Esophagus muscularis mucosa (tissue), 4 donors: Measurements from ENCODE around the gene LRP5. TPM values are rescaled to one million over a fixed set of nuclear protein-coding genes. Genes with fewer than 3 reads are reported as not detected.
A peak's percentile ranks its signal among the peaks of the same experiment; 100 is the strongest.

Experiments used
- DNase-seq: peaks from one replicate; pipeline ENCODE4 v3.0.0-alpha.2; 2017; ENCODE audit errors: extremely low spot score
- H3K27ac ChIP-seq, 4 donors: fragments of 200-600 bp; sonication (generic); replicated peaks in 1 of 4; 1 replicate in 3 of 4; 2 replicates in 1 of 4; pipeline ENCODE4 v1.5.1; 2016 to 2019; ENCODE audit warnings: mild to moderate bottlenecking in 1 of 4
- H3K27me3 ChIP-seq, 4 donors: fragments of 200-600 bp; sonication (generic); one replicate each; pipeline versions ENCODE4 v1.5.1 to v1.6.0; 2016 to 2019
- H3K36me3 ChIP-seq, 4 donors: fragments of 200-600 bp; sonication (generic); one replicate each; pipeline ENCODE4 v1.5.1; 2016 to 2019
- H3K4me1 ChIP-seq, 4 donors: fragments of 200-600 bp; sonication (generic); one replicate each; pipeline ENCODE4 v1.5.1; 2016 to 2019
- H3K4me3 ChIP-seq, 4 donors: fragments of 200-600 bp; sonication (generic); 1 replicate in 2 of 4; 2 replicates in 2 of 4; pipeline ENCODE4 v1.5.1; 2016 to 2019; ENCODE audit warnings: mild to moderate bottlenecking in 4 of 4, moderate library complexity in 1 of 4
- H3K9me3 ChIP-seq, 4 donors: fragments of 200-600 bp; sonication (generic); 1 replicate in 3 of 4; 2 replicates in 1 of 4; pipeline ENCODE4 v1.5.1; 2016 to 2019
- CTCF ChIP-seq, 3 experiments: fragments of 200-600 bp in 2 of 3; fragments of 450-650 bp in 1 of 3; sonication (generic) in 2 of 3; IDR thresholded peaks; one replicate each; pipeline ENCODE4 v1.5.1; 2017 to 2019; ENCODE audit warnings: antibody characterized with exemption in 3 of 3, mild to moderate bottlenecking in 2 of 3, moderate library complexity in 1 of 3
- EP300 ChIP-seq: sonication (generic); formaldehyde crosslinking; IDR thresholded peaks from one replicate; pipeline ENCODE4 v1.6.1; 2017; ENCODE audit warnings: antibody characterized with exemption
- POLR2A ChIP-seq: fragments of 450-650 bp; IDR thresholded peaks from one replicate; pipeline ENCODE4 v1.6.1; 2017; ENCODE audit warnings: antibody characterized with exemption, moderate library complexity, mild to moderate bottlenecking, low read depth
- POLR2AphosphoS5 ChIP-seq, 2 donors: sonication (generic); formaldehyde crosslinking; IDR thresholded peaks; one replicate each; pipeline ENCODE4 v1.6.1; 2017; ENCODE audit warnings: antibody characterized with exemption in 2 of 2
- WGBS: methylation state at CpG from one replicate; pipeline ENCODE4 v1.1.5; 2018; 5-methylcytosine and 5-hydroxymethylcytosine counted together
- intact Hi-C: fragments of 100-400 bp; cut with DNase I; formaldehyde crosslinking; loops from one replicate; pipeline ENCODE4 v1.15.1; 2023
- total RNA-seq, 4 donors: library from RNA; depleted of rRNA; stranded (reverse); fragments of >200 nt; gene quantifications; one replicate each; pipeline versions ENCODE4 v1.1.0 to v1.2.1, GENCODE V29; 2016

The LRP5 gene
- total RNA-seq, 4 donors from 2014 or later, result 34.0 to 78.4 (median 56.2) TPM

- Histone ChIP-seq H3K27me3 (no peaks in the 10 kb centered on the region), H3K27ac (peak overlapping the region in 1 of 4 donors; percentile 66), H3K9me3 (peaks cover 0 to 3% (median 0%) of the 10 kb centered on the region in 4 donors), H3K4me1 (peaks cover 51 to 97% (median 90%) of the 10 kb centered on the region in 4 donors), H3K36me3 (peaks cover 0 to 18% (median 2%) of the 10 kb centered on the region in 4 donors), H3K4me3 (no peak overlapping the region)
- TF ChIP-seq EP300, result no peak
- no peak for TF ChIP-seq POLR2A
- no peak for TF ChIP-seq CTCF (IDR thresholded peaks at IDR 0.05)
- no peak for TF ChIP-seq POLR2AphosphoS5 (IDR thresholded peaks at IDR 0.05)
- DNase-seq, result no peak
- intact Hi-C loops, result no loop called here
- WGBS, result 97% methylated on average over 24 of the region's 32 CpGs
Observed at GRCh38 chr11:68347841-68348240, 35.5 kb downstream of the LRP5 start.

- H3K27ac ChIP-seq, result peak overlapping the region; percentile 92 to 97 (median 93)
- no peak overlapping the region for H3K4me3 ChIP-seq
- WGBS, result 77% methylated on average over 15 of the region's 15 CpGs
- peaks cover 0 to 3% (median 0%) of the 10 kb centered on the region in 4 donors for H3K9me3 ChIP-seq
- no peak for TF ChIP-seq EP300
- no peak for TF ChIP-seq POLR2A
- no peak for TF ChIP-seq POLR2AphosphoS5 (IDR thresholded peaks at IDR 0.05)
- TF ChIP-seq CTCF (IDR thresholded peaks at IDR 0.05), result no peak
- peaks cover 0 to 18% (median 2%) of the 10 kb centered on the region in 4 donors for H3K36me3 ChIP-seq
- intact Hi-C loops, result no loop called here
- peaks cover 53 to 98% (median 90%) of the 10 kb centered on the region in 4 donors for H3K4me1 ChIP-seq
- no peaks in the 10 kb centered on the region for H3K27me3 ChIP-seq
- DNase-seq, result no peak
Observed at GRCh38 chr11:68349461-68350249, 37.3 kb downstream of the LRP5 start.

GRCh38 chr11:68350759-68351449, 38.5 kb downstream of the LRP5 start:
- Histone ChIP-seq H3K27ac (peak overlapping the region; percentile 92 to 97 (median 93)), H3K4me1 (peaks cover 57 to 99% (median 95%) of the 10 kb centered on the region in 4 donors)
- intact Hi-C loops, result no loop called here

More at GRCh38 chr11:68350759-68351449, 38.5 kb downstream of the LRP5 start:
- TF ChIP-seq POLR2AphosphoS5 (IDR thresholded peaks at IDR 0.05), result no peak
- TF ChIP-seq CTCF (IDR thresholded peaks at IDR 0.05), result no peak
- TF ChIP-seq EP300, result no peak
- TF ChIP-seq POLR2A, result no peak
- Histone ChIP-seq H3K9me3 (no peaks in the 10 kb centered on the region), H3K4me3 (no peak overlapping the region), H3K36me3 (peaks cover 0 to 18% (median 2%) of the 10 kb centered on the region in 4 donors), H3K27me3 (no peaks in the 10 kb centered on the region)
- WGBS, result 92% methylated on average over 17 of the region's 28 CpGs
- no peak for DNase-seq
